Gastroesophageal sphincter (tissue), 4 donors: Measurements from ENCODE around the gene INPP5D. TPM values are rescaled to one million over a fixed set of nuclear protein-coding genes. Genes with fewer than 3 reads are reported as not detected.

Experiments
- ATAC-seq: fragments of 150-250 bp; one replicate; pipeline ENCODE4 v1.9.1; 2016; ENCODE audit warnings: mild to moderate bottlenecking, moderate library complexity
- H3K27ac ChIP-seq, 4 donors: fragments of 200-600 bp; sonication (generic) in 3 of 4; 1 replicate in 3 of 4; 2 replicates in 1 of 4; pipeline ENCODE4 v1.5.1; 2016 to 2019
- H3K27me3 ChIP-seq: fragments of 200-600 bp; sonication (generic); one replicate; pipeline ENCODE4 v1.5.1; 2019
- H3K36me3 ChIP-seq, 2 donors: fragments of 200-600 bp; sonication (generic); one replicate each; pipeline ENCODE4 v1.5.1; 2019; ENCODE audit warnings: control low read depth in 1 of 2
- H3K4me1 ChIP-seq, 3 donors: fragments of 200-600 bp; sonication (generic); 1 replicate in 2 of 3; 2 replicates in 1 of 3; pipeline ENCODE4 v1.5.1; 2016 to 2019; ENCODE audit warnings: control low read depth in 2 of 3
- H3K4me3 ChIP-seq, 2 donors: fragments of 200-600 bp; sonication (generic); one replicate each; pipeline ENCODE4 v1.5.1; 2019; ENCODE audit warnings: mild to moderate bottlenecking in 1 of 2, moderate library complexity in 1 of 2
- H3K9me3 ChIP-seq, 3 donors: fragments of 200-600 bp; sonication (generic); one replicate each; pipeline ENCODE4 v1.5.1; 2017 to 2019; ENCODE audit warnings: control low read depth in 2 of 3
- EP300 ChIP-seq: sonication (generic); formaldehyde crosslinking; IDR thresholded peaks from one replicate; pipeline ENCODE4 v1.6.1; 2017; ENCODE audit warnings: antibody characterized with exemption, mild to moderate bottlenecking
- POLR2A ChIP-seq, 2 donors: fragments of 450-650 bp; IDR thresholded peaks; one replicate each; pipeline ENCODE4 v1.6.1; 2017; ENCODE audit warnings: antibody characterized with exemption in 2 of 2, mild to moderate bottlenecking in 2 of 2, moderate library complexity in 1 of 2
- POLR2AphosphoS5 ChIP-seq: sonication (generic); formaldehyde crosslinking; IDR thresholded peaks from one replicate; pipeline ENCODE4 v1.6.1; 2017; ENCODE audit warnings: antibody characterized with exemption
- WGBS, 2 donors: methylation state at CpG; one replicate each; pipeline ENCODE4 v1.1.5; 2018; ENCODE audit warnings: low coverage in 1 of 2; 5-methylcytosine and 5-hydroxymethylcytosine counted together
- total RNA-seq, 4 donors: library from RNA; depleted of rRNA; stranded (reverse); fragments of >200 nt; gene quantifications; one replicate each; pipeline ENCODE4 v1.1.0, GENCODE V29; 2016
- TF ChIP-seq, protein P1 (sequence below), 4 experiments: fragments of 200-600 bp in 2 of 4; fragments of 450-650 bp in 2 of 4; sonication (generic) in 1 of 4; IDR thresholded peaks; one replicate each; pipeline ENCODE4 v1.5.1; 2017 to 2019; ENCODE audit warnings: antibody characterized with exemption in 4 of 4, mild to moderate bottlenecking in 2 of 4, moderate library complexity in 2 of 4

INPP5D gene
- total RNA-seq, 4 donors from 2014 or later = 6.5 to 12.4 (median 9.3) TPM

- H3K4me3 ChIP-seq = no peak overlapping the region
- WGBS, 2 donors = 45 to 74% methylated on average over 7 to 11 of the region's 13 CpGs
- H3K9me3 ChIP-seq = no peaks in the 10 kb centered on the region
- H3K36me3 ChIP-seq = no peaks in the 10 kb centered on the region
- peaks cover 0 to 9% (median 3%) of the 10 kb centered on the region in 3 donors for H3K4me1 ChIP-seq
- TF ChIP-seq, protein P1, sequence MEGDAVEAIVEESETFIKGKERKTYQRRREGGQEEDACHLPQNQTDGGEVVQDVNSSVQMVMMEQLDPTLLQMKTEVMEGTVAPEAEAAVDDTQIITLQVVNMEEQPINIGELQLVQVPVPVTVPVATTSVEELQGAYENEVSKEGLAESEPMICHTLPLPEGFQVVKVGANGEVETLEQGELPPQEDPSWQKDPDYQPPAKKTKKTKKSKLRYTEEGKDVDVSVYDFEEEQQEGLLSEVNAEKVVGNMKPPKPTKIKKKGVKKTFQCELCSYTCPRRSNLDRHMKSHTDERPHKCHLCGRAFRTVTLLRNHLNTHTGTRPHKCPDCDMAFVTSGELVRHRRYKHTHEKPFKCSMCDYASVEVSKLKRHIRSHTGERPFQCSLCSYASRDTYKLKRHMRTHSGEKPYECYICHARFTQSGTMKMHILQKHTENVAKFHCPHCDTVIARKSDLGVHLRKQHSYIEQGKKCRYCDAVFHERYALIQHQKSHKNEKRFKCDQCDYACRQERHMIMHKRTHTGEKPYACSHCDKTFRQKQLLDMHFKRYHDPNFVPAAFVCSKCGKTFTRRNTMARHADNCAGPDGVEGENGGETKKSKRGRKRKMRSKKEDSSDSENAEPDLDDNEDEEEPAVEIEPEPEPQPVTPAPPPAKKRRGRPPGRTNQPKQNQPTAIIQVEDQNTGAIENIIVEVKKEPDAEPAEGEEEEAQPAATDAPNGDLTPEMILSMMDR (IDR thresholded peaks at IDR 0.05) = no peak
- TF ChIP-seq POLR2AphosphoS5 = no peak
- no peak for TF ChIP-seq POLR2A (IDR thresholded peaks at IDR 0.05)
- TF ChIP-seq EP300 = no peak
- H3K27me3 ChIP-seq = no peaks in the 10 kb centered on the region
- H3K27ac ChIP-seq = peak overlapping the region in 3 of 4 donors; percentile 70 to 74 (median 70)
- ATAC-seq = peak; percentile 68
Measured at GRCh38 chr2:233084488-233084887, 24.3 kb downstream of the INPP5D start.

DNA sequence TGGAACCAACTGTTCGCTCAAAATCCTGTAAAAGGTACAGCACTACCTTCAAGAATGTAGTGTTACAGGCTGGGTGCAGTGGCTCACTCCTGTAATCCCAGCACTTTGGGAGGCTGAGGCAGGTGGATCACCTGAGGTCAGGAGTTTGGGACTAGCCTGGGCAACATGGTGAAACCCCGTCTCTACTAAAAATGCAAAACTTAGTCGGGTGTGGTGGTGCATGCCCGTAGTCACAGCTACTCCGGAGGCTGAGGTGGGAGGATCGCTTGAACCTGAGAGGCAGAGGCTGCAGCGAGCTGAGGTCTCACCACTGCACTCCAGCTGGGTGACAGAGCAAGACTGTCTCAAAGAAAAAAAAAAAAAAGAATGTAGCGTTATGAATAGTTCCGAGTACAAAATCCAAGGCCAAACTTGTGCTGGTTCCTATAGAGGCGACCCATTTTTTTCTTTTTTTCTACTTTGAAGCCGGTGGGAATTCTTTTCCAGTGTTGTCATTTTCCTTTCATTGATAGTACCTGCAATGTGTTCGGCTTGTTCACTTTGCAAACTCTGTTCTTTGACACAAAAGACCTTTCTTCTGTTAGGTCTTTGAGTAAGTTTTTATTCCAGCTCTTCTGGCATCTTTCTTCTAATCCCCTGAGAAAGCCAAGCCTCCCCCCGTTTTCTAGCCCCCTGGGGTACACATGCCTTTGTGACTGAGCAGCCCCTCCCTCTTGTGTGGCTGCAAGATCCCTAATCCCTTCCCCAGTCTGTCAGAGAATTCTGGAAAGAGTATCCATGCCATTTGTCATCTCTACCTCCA, 25.1 kb downstream of the INPP5D start:
- no peaks in the 10 kb centered on the region for H3K9me3 ChIP-seq
- peaks cover 0 to 9% (median 3%) of the 10 kb centered on the region in 3 donors for H3K4me1 ChIP-seq
- H3K27ac ChIP-seq = peak overlapping the region in 3 of 4 donors; percentile 33 to 69 (median 60)
- TF ChIP-seq, protein P1 (IDR thresholded peaks at IDR 0.05) = no peak
- TF ChIP-seq POLR2A (IDR thresholded peaks at IDR 0.05) (no peak), EP300 (no peak), POLR2AphosphoS5 (no peak)
- no peak for ATAC-seq
- H3K27me3 ChIP-seq = no peaks in the 10 kb centered on the region
- WGBS, 2 donors = 65 to 73% methylated on average over 6 to 9 of the region's 13 CpGs
- no peak overlapping the region for H3K4me3 ChIP-seq
- no peaks in the 10 kb centered on the region for H3K36me3 ChIP-seq

DNA sequence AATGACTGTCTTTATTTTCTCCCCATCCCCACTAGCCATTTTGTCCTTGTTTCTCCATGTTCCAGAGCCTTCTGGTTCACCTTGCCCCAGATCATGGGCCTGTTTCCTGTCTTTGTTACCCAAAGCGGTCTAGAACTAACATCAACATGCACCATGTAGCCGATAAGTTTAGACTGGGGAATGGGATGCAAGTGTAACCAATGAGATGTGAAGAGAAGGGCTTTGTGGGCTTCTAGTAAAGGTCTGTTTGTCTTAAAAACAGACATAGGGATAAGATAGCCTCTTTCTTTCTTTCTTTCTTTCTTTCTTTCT, 25.7 kb downstream of the INPP5D start:
- no peaks in the 10 kb centered on the region for H3K27me3 ChIP-seq
- TF ChIP-seq EP300 (no peak), POLR2AphosphoS5 (no peak), POLR2A (IDR thresholded peaks at IDR 0.05) (no peak)
- TF ChIP-seq, protein P1 (IDR thresholded peaks at IDR 0.05) = no peak
- no peak overlapping the region for H3K4me3 ChIP-seq
- no peaks in the 10 kb centered on the region for H3K36me3 ChIP-seq
- no peaks in the 10 kb centered on the region for H3K9me3 ChIP-seq
- no peak for ATAC-seq
- H3K27ac ChIP-seq = peak overlapping the region in 3 of 4 donors; percentile 33 to 69 (median 60)
- WGBS, 2 donors = 61 to 83% methylated on average over 2 of the region's 2 CpGs
- H3K4me1 ChIP-seq = peaks cover 0 to 9% (median 3%) of the 10 kb centered on the region in 3 donors

- TF ChIP-seq POLR2AphosphoS5 (no peak), POLR2A (IDR thresholded peaks at IDR 0.05) (no peak), EP300 (no peak)
- TF ChIP-seq, protein P1 (IDR thresholded peaks at IDR 0.05) = no peak
- H3K4me1 ChIP-seq = peaks cover 0 to 9% (median 3%) of the 10 kb centered on the region in 3 donors
- H3K4me3 ChIP-seq = no peak overlapping the region
- no peak overlapping the region for H3K27ac ChIP-seq
- 75 to 88% methylated on average over 4 to 5 of the region's 7 CpGs for WGBS, 2 donors
- no peaks in the 10 kb centered on the region for H3K9me3 ChIP-seq
- no peak for ATAC-seq
- no peaks in the 10 kb centered on the region for H3K36me3 ChIP-seq
- H3K27me3 ChIP-seq = peaks cover 2% of the 10 kb centered on the region
Measured at GRCh38 chr2:233087713-233088112, 27.6 kb downstream of the INPP5D start.

GRCh38 chr2:233088972-233089345, 28.8 kb downstream of the INPP5D start:
- ATAC-seq = no peak
- 89% methylated on average over 3 of the region's 8 CpGs; no CpG with 5 or more reads in 1 of the 2 donors for WGBS, 2 donors
- H3K36me3 ChIP-seq = no peaks in the 10 kb centered on the region

More at GRCh38 chr2:233088972-233089345, 28.8 kb downstream of the INPP5D start:
- H3K27ac ChIP-seq = no peak overlapping the region
- no peaks in the 10 kb centered on the region for H3K4me1 ChIP-seq
- H3K9me3 ChIP-seq = no peaks in the 10 kb centered on the region
- TF ChIP-seq EP300 = no peak
- no peak for TF ChIP-seq POLR2A (IDR thresholded peaks at IDR 0.05)
- TF ChIP-seq, protein P1 (IDR thresholded peaks at IDR 0.05) = no peak
- no peak for TF ChIP-seq POLR2AphosphoS5
- peaks cover 6% of the 10 kb centered on the region for H3K27me3 ChIP-seq
- no peak overlapping the region for H3K4me3 ChIP-seq
